GM19043 (cell line): ENCODE data around the gene NPAS3.

Experiments used
- ATAC-seq: cut with Tn5 transposase; IDR thresholded peaks from one replicate; pipeline ENCODE4 v1.9.1; 2021; ENCODE audit warnings: low read depth; ENCODE audit not compliant: unreplicated experiment

Gene NPAS3

GRCh38 chr14:33237115-33237740, 298.5 kb downstream of the NPAS3 start:
- ATAC-seq, result no peak

GRCh38 chr14:33239465-33239864, 300.8 kb downstream of the NPAS3 start:
- ATAC-seq, result no peak

GRCh38 chr14:33240466-33240865, 301.8 kb downstream of the NPAS3 start:
- no peak for ATAC-seq

GRCh38 chr14:33241331-33241730, 302.7 kb downstream of the NPAS3 start:
- no peak for ATAC-seq

- ATAC-seq, result no peak
Measured at GRCh38 chr14:33249233-33249820, 310.6 kb downstream of the NPAS3 start.

GRCh38 chr14:33250963-33251362, 312.3 kb downstream of the NPAS3 start:
- ATAC-seq, result no peak

GRCh38 chr14:33254342-33254741, 315.7 kb downstream of the NPAS3 start:
- no peak for ATAC-seq

- ATAC-seq, result no peak
Measured at GRCh38 chr14:33254861-33255395, 316.2 kb downstream of the NPAS3 start.

GRCh38 chr14:33257796-33258195, 319.1 kb downstream of the NPAS3 start:
- ATAC-seq, result no peak

- no peak for ATAC-seq
Measured at GRCh38 chr14:33259764-33260163, 321.1 kb downstream of the NPAS3 start.

- ATAC-seq, result no peak
Measured at GRCh38 chr14:33271216-33271615, 332.5 kb downstream of the NPAS3 start.

GRCh38 chr14:33271891-33272290, 333.2 kb downstream of the NPAS3 start:
- ATAC-seq, result no peak

GRCh38 chr14:33273978-33274377, 335.3 kb downstream of the NPAS3 start:
- ATAC-seq, result no peak

- ATAC-seq, result no peak
Measured at GRCh38 chr14:33275879-33276278, 337.2 kb downstream of the NPAS3 start.

GRCh38 chr14:33279865-33280264, 341.2 kb downstream of the NPAS3 start:
- ATAC-seq, result no peak

- no peak for ATAC-seq
Measured at GRCh38 chr14:33280646-33281045, 342.0 kb downstream of the NPAS3 start.

GRCh38 chr14:33282331-33283230, 343.9 kb downstream of the NPAS3 start:
- no peak for ATAC-seq

GRCh38 chr14:33285902-33286700, 347.4 kb downstream of the NPAS3 start:
- no peak for ATAC-seq

GRCh38 chr14:33287189-33287588, 348.5 kb downstream of the NPAS3 start:
- no peak for ATAC-seq

- no peak for ATAC-seq
Measured at GRCh38 chr14:33290641-33291040, 352.0 kb downstream of the NPAS3 start.
